Stomach (tissue), 9 donors: ENCODE results near the gene PDLIM7. TPM values are rescaled to one million over a fixed set of nuclear protein-coding genes. Genes with fewer than 3 reads are reported as not detected.

ENCODE experiments used
- DNase-seq, 2 donors: peaks; one replicate each; pipeline versions ENCODE4 v3.0.0 to v3.0.0-alpha.2; 2013 to 2019
- H3K27ac ChIP-seq, 5 donors: fragments of 200-600 bp in 4 of 5; sonication (generic) in 4 of 5; one replicate each; pipeline ENCODE4 v1.5.1; 2013 to 2019; ENCODE audit warnings: mild to moderate bottlenecking in 1 of 5, moderate library complexity in 1 of 5
- H3K27me3 ChIP-seq, 3 donors: fragments of 200-600 bp; sonication (generic); one replicate each; pipeline ENCODE4 v1.5.1; 2017 to 2019; ENCODE audit warnings: mixed run types in 1 of 3
- H3K36me3 ChIP-seq, 4 donors: fragments of 200-600 bp; sonication (generic); 1 replicate in 3 of 4; 2 replicates in 1 of 4; pipeline ENCODE4 v1.5.1; 2016 to 2019
- H3K4me1 ChIP-seq, 4 donors: fragments of 200-600 bp; sonication (generic); one replicate each; pipeline ENCODE4 v1.5.1; 2016 to 2019
- H3K4me3 ChIP-seq, 4 donors: fragments of 200-600 bp; sonication (generic) in 3 of 4; one replicate each; pipeline ENCODE4 v1.5.1; 2016 to 2019; ENCODE audit warnings: mild to moderate bottlenecking in 1 of 4
- H3K9me3 ChIP-seq, 4 donors: fragments of 200-600 bp; sonication (generic); one replicate each; pipeline ENCODE4 v1.5.1; 2016 to 2019
- CTCF ChIP-seq, 7 experiments: fragments of 450-650 bp in 4 of 7; fragments of 200-600 bp in 3 of 7; sonication (generic) in 3 of 7; IDR thresholded peaks; one replicate each; pipeline ENCODE4 v1.5.1; 2016 to 2019; ENCODE audit warnings: antibody characterized with exemption in 7 of 7, control low read depth in 2 of 7, mild to moderate bottlenecking in 1 of 7
- EP300 ChIP-seq: sonication (generic); formaldehyde crosslinking; IDR thresholded peaks from one replicate; pipeline ENCODE4 v1.6.1; 2017; ENCODE audit warnings: antibody characterized with exemption
- POLR2A ChIP-seq, 4 donors: fragments of 450-650 bp; IDR thresholded peaks; one replicate each; pipeline ENCODE4 v1.6.1; 2016; ENCODE audit warnings: antibody characterized with exemption in 4 of 4, control low read depth in 2 of 4, mild to moderate bottlenecking in 1 of 4, moderate library complexity in 1 of 4
- POLR2AphosphoS5 ChIP-seq, 3 donors: sonication (generic); formaldehyde crosslinking; IDR thresholded peaks; one replicate each; pipeline ENCODE4 v1.6.1; 2016; ENCODE audit warnings: antibody characterized with exemption in 3 of 3
- WGBS, 5 donors: extraction: QIAGEN DNeasy Blood & Tissue Kit in 3 of 5; methylation state at CpG; one replicate each; pipeline versions ENCODE4 v1.1.5 to v1.1.7; 2013 to 2018; 5-methylcytosine and 5-hydroxymethylcytosine counted together
- intact Hi-C: fragments of 100-400 bp; cut with DNase I; formaldehyde crosslinking; loops from one replicate; pipeline ENCODE4 v1.15.1; 2023; ENCODE audit warnings: low total_unique reads
- polyA plus RNA-seq, 3 donors: library from polyadenylated mRNA; stranded (reverse); fragments of 200-250 nt; gene quantifications; one replicate each; pipeline ENCODE4 v1.2.3, GENCODE V29; 2013
- total RNA-seq, 5 donors: library from RNA; depleted of rRNA; stranded (reverse); fragments of >200 nt; gene quantifications; one replicate each; pipeline versions ENCODE4 v1.1.0 to v1.2.3, GENCODE V29; 2014 to 2016
- donor health status: healthy with polysubstance abuse.
- donor health status: Bipolar disorder and iron deficiency.
- donor health status: healthy.

Gene PDLIM7
- total and polyA plus RNA-seq, 8 donors: 14.6 to 142 (median 86.8) TPM

- WGBS, 5 donors: 65 to 81% (median 80%) methylated on average over 14 to 15 of the region's 15 CpGs
- H3K4me3 ChIP-seq: no peak overlapping the region
- TF ChIP-seq POLR2A (IDR thresholded peaks at IDR 0.05): no peak
- TF ChIP-seq EP300: no peak
- no peak for TF ChIP-seq CTCF (IDR thresholded peaks at IDR 0.05)
- no peak for TF ChIP-seq POLR2AphosphoS5 (IDR thresholded peaks at IDR 0.05)
Measured at GRCh38 chr5:177443144-177443983, 54.0 kb downstream of the PDLIM7 start.

GRCh38 chr5:177442066-177442826 is 55.2 kb downstream of the PDLIM7 start:
- DNase-seq: no peak

More at GRCh38 chr5:177443144-177443983, 54.0 kb downstream of the PDLIM7 start:
- no peaks in the 10 kb centered on the region for H3K9me3 ChIP-seq
- no peak overlapping the region for H3K27ac ChIP-seq
- intact Hi-C loops: no loop called here
- peaks cover 17 to 46% (median 44%) of the 10 kb centered on the region in 4 donors for H3K36me3 ChIP-seq
- peaks cover 23 to 31% (median 26%) of the 10 kb centered on the region in 4 donors for H3K4me1 ChIP-seq
- DNase-seq: no peak
- H3K27me3 ChIP-seq: peaks cover 0 to 18% (median 4%) of the 10 kb centered on the region in 3 donors

GRCh38 chr5:177440990-177441780 is 56.2 kb downstream of the PDLIM7 start:
- no peaks in the 10 kb centered on the region for H3K9me3 ChIP-seq
- no peak overlapping the region for H3K27ac ChIP-seq
- TF ChIP-seq EP300 (no peak), POLR2A (IDR thresholded peaks at IDR 0.05) (no peak), POLR2AphosphoS5 (IDR thresholded peaks at IDR 0.05) (no peak), CTCF (IDR thresholded peaks at IDR 0.05) (no peak)
- H3K27me3 ChIP-seq: peaks cover 0 to 3% (median 0%) of the 10 kb centered on the region in 3 donors
- intact Hi-C loops: no loop called here
- H3K4me3 ChIP-seq: no peak overlapping the region
- peaks cover 26 to 68% (median 66%) of the 10 kb centered on the region in 4 donors for H3K36me3 ChIP-seq
- WGBS, 5 donors: 90 to 92% (median 90%) methylated on average over 25 to 26 of the region's 26 CpGs
- no peak for DNase-seq
- H3K4me1 ChIP-seq: peaks cover 5 to 11% (median 7%) of the 10 kb centered on the region in 4 donors

More at GRCh38 chr5:177442066-177442826, 55.2 kb downstream of the PDLIM7 start:
- Histone ChIP-seq H3K27ac (no peak overlapping the region), H3K36me3 (peaks cover 19 to 57% (median 56%) of the 10 kb centered on the region in 4 donors), H3K4me3 (no peak overlapping the region), H3K9me3 (no peaks in the 10 kb centered on the region), H3K4me1 (peaks cover 13 to 21% (median 16%) of the 10 kb centered on the region in 4 donors), H3K27me3 (peaks cover 0 to 9% (median 4%) of the 10 kb centered on the region in 3 donors)
- WGBS, 5 donors: 85 to 94% (median 91%) methylated on average over 19 to 20 of the region's 20 CpGs
- intact Hi-C loops: no loop called here
- TF ChIP-seq CTCF (IDR thresholded peaks at IDR 0.05) (no peak), POLR2AphosphoS5 (IDR thresholded peaks at IDR 0.05) (no peak), POLR2A (IDR thresholded peaks at IDR 0.05) (no peak), EP300 (no peak)
